ENCODE measurements around the gene CTSC.
A peak's percentile ranks its signal among the peaks of the same experiment; 100 is the strongest.

Gene CTSC

GRCh38 chr11:88337987-88338668, 592 bp upstream of the CTSC start:
- TF ChIP-seq POU2F2 (IDR thresholded peaks at IDR 0.05; ENCODE audit: low read depth, low read length) (0 out of 2 replicates have a peak, but pooled peaks have one; percentile 23), SPI1 (IDR thresholded peaks at IDR 0.05; ENCODE audit: low read depth, low read length) (peak; percentile 66), POLR2A (IDR thresholded peaks at IDR 0.05; ENCODE audit: low read depth, low read length) (0 out of 2 replicates have a peak, but pooled peaks have one; percentile 19), TAF1 (IDR thresholded peaks at IDR 0.05; ENCODE audit: low read depth, low read length) (no peak)
- DNase-seq (ENCODE audit: insufficient read length, low spot score) (no peak), FAIRE-seq (no peak)

GRCh38 chr11:88335284-88335683, 2.3 kb downstream of the CTSC start:
- TF ChIP-seq PAX5 (IDR thresholded peaks at IDR 0.05; ENCODE audit: insufficient read depth, low read length, severe bottlenecking) (no peak), POU2F2 (IDR thresholded peaks at IDR 0.05; ENCODE audit: low read depth, low read length) (no peak), SPI1 (IDR thresholded peaks at IDR 0.05; ENCODE audit: low read depth, low read length) (no peak), TAF1 (IDR thresholded peaks at IDR 0.05; ENCODE audit: low read depth, low read length) (no peak), POLR2A (IDR thresholded peaks at IDR 0.05; ENCODE audit: low read depth, low read length) (no peak; the same call in 1 of the 2 replicates), POLR2AphosphoS5 (IDR thresholded peaks at IDR 0.05; ENCODE audit: low read depth, low read length) (no peak)
- FAIRE-seq (peak; percentile 74), DNase-seq (ENCODE audit: insufficient read length, low spot score) (no peak)

DNA sequence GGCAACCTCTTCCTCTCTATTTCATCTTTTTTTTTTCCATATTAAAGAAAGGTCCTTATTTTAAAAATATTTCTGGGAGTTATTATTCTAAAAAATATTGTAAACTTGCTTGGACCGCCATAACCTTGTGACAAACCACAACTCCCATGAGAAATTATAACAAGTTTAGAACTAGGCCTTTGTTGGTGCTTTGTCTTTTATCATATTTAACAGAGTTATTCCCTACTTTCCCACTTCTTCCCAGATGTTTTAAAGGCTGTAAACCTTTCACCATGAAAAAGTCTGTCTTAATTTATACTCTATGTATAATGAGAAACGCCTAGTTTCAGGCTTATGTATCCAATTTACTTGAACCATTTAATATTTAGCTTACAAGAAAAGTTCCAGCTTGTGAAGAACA, 3.7 kb downstream of the CTSC start:
- no peak for DNase-seq (ENCODE audit: insufficient read length, low spot score)
- TF ChIP-seq PAX5 (IDR thresholded peaks at IDR 0.05; ENCODE audit: insufficient read depth, low read length, severe bottlenecking) = no peak
- no peak for TF ChIP-seq SPI1 (IDR thresholded peaks at IDR 0.05; ENCODE audit: low read depth, low read length)
- no peak for TF ChIP-seq POU2F2 (IDR thresholded peaks at IDR 0.05; ENCODE audit: low read depth, low read length)
- no peak for TF ChIP-seq TAF1 (IDR thresholded peaks at IDR 0.05; ENCODE audit: low read depth, low read length)
- no peak for TF ChIP-seq POLR2AphosphoS5 (IDR thresholded peaks at IDR 0.05; ENCODE audit: low read depth, low read length)
- TF ChIP-seq POLR2A (IDR thresholded peaks at IDR 0.05; ENCODE audit: low read depth, low read length) = no peak
- FAIRE-seq = no peak

GRCh38 chr11:88332851-88333250, 4.7 kb downstream of the CTSC start:
- no peak for FAIRE-seq
- no peak for TF ChIP-seq SPI1 (IDR thresholded peaks at IDR 0.05; ENCODE audit: low read depth, low read length)
- TF ChIP-seq POU2F2 (IDR thresholded peaks at IDR 0.05; ENCODE audit: low read depth, low read length) = no peak
- TF ChIP-seq TAF1 (IDR thresholded peaks at IDR 0.05; ENCODE audit: low read depth, low read length) = no peak
- TF ChIP-seq PAX5 (IDR thresholded peaks at IDR 0.05; ENCODE audit: insufficient read depth, low read length, severe bottlenecking) = no peak
- no peak for TF ChIP-seq POLR2AphosphoS5 (IDR thresholded peaks at IDR 0.05; ENCODE audit: low read depth, low read length)
- no peak for TF ChIP-seq POLR2A (IDR thresholded peaks at IDR 0.05; ENCODE audit: low read depth, low read length)

DNA sequence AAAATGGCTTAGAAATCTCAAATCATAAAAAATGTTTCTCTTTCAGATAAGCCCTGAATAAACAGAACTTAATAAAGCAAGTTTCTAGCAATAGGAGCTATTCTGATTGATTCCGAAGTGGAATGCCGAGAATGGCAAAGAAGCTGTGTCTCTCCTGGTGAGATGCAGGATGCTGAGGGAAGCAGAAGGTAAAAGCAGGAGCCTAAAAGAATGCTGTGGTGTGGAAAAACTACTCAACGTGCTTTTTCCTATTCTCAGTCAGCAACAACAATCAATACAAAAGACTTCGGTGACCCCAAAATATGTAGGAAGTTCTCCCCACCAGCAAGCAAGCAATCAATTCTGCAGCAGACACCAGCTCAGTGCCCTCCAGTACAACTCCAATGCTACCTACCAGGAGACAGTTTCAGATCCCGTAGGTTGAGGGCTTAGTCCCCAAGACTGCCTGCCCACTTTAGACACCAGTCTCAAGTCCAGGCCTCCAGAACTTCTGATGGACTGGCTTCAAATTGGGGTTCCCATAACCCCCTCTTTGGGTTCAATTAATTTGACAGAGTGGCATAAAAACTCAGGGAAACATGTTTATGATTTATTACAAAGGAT, 6.6 kb downstream of the CTSC start:
- no peak for TF ChIP-seq SPI1 (IDR thresholded peaks at IDR 0.05; ENCODE audit: low read depth, low read length)
- peak; percentile 62 for TF ChIP-seq POLR2A (IDR thresholded peaks at IDR 0.05; ENCODE audit: low read depth, low read length)
- no peak for TF ChIP-seq PAX5 (IDR thresholded peaks at IDR 0.05; ENCODE audit: insufficient read depth, low read length, severe bottlenecking)
- TF ChIP-seq POLR2AphosphoS5 (IDR thresholded peaks at IDR 0.05; ENCODE audit: low read depth, low read length) = peak; percentile 61
- TF ChIP-seq TAF1 (IDR thresholded peaks at IDR 0.05; ENCODE audit: low read depth, low read length) = no peak
- FAIRE-seq = no peak

More at GRCh38 chr11:88332851-88333250, 4.7 kb downstream of the CTSC start:
- no peak for DNase-seq (ENCODE audit: insufficient read length, low spot score)

DNA sequence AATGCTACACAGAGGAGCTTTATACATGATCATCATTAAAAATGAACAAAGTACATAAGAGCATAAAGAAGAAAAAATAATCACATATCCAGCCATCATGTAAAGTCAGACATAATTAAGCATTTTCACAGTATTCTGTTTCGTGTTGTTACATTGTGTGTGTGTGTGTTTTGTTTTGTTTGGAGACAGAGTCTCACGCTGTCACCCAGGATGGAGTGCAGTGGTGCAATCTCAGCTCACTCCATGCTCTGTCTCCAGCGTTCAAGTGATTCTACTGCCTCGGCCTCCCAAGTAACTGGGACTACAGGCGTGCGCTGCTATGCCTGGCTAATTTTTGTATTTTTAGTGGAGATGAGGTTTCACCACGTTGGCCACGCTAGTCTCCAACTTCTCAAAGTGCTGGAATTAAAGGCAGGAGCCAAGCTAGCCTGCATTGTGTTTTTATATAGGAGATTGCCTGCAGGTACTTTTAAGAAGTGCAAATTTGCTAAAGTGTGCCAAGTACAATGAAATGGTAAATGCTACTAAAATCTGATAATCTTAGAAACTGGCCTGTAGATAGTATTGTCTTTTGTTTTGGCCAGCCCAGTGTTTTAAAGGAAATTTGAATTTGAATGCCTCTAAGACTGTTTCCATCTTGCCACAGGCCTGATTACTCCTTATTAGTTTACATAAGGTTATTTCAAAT, 7.8 kb downstream of the CTSC start:
- no peak for DNase-seq (ENCODE audit: insufficient read length, low spot score)
- no peak for FAIRE-seq
- TF ChIP-seq POU2F2 (IDR thresholded peaks at IDR 0.05; ENCODE audit: low read depth, low read length) = no peak
- TF ChIP-seq POLR2AphosphoS5 (IDR thresholded peaks at IDR 0.05; ENCODE audit: low read depth, low read length) = peak; percentile 61; the same call in 1 of the 2 replicates
- TF ChIP-seq POLR2A (IDR thresholded peaks at IDR 0.05; ENCODE audit: low read depth, low read length) = peak; percentile 77
- TF ChIP-seq SPI1 (IDR thresholded peaks at IDR 0.05; ENCODE audit: low read depth, low read length) = no peak
- no peak for TF ChIP-seq PAX5 (IDR thresholded peaks at IDR 0.05; ENCODE audit: insufficient read depth, low read length, severe bottlenecking)
- TF ChIP-seq TAF1 (IDR thresholded peaks at IDR 0.05; ENCODE audit: low read depth, low read length) = no peak

More for the DNA sequence above, 6.6 kb downstream of the CTSC start:
- no peak for DNase-seq (ENCODE audit: insufficient read length, low spot score)

GRCh38 chr11:88327462-88328143, 9.9 kb downstream of the CTSC start:
- peak; percentile 90 for FAIRE-seq
- TF ChIP-seq POLR2A (IDR thresholded peaks at IDR 0.05; ENCODE audit: low read depth, low read length) = no peak
- no peak for TF ChIP-seq TAF1 (IDR thresholded peaks at IDR 0.05; ENCODE audit: low read depth, low read length)
- TF ChIP-seq POU2F2 (IDR thresholded peaks at IDR 0.05; ENCODE audit: low read depth, low read length) = no peak
- TF ChIP-seq PAX5 (IDR thresholded peaks at IDR 0.05; ENCODE audit: insufficient read depth, low read length, severe bottlenecking) = no peak
- TF ChIP-seq POLR2AphosphoS5 (IDR thresholded peaks at IDR 0.05; ENCODE audit: low read depth, low read length) = no peak
- TF ChIP-seq SPI1 (IDR thresholded peaks at IDR 0.05; ENCODE audit: low read depth, low read length) = no peak
- no peak for DNase-seq (ENCODE audit: insufficient read length, low spot score)

GRCh38 chr11:88327061-88327460, 10.5 kb downstream of the CTSC start:
- FAIRE-seq (peak; percentile 40), DNase-seq (ENCODE audit: insufficient read length, low spot score) (no peak)
- TF ChIP-seq POLR2AphosphoS5 (IDR thresholded peaks at IDR 0.05; ENCODE audit: low read depth, low read length) = no peak
- TF ChIP-seq SPI1 (IDR thresholded peaks at IDR 0.05; ENCODE audit: low read depth, low read length) = peak; percentile 90

DNA sequence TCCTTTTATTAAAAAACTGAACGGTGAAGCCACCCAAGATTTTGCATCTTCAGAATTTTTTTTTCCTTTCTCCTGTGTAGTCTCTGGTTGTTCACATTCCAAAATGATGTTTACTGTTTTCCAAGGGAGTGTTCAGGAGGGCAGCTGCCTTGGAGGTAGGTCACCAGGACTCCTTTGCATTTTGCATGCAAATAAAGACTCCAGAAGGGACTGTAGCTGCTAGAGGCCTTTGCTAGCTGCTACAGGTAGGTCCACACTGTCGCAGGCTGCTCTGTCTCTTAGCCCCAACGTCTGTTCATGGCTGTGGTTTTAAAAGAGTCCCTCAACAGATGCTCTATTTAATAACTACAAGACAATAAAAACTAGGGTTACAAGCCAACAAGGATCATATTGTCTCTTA, 11.4 kb downstream of the CTSC start:
- DNase-seq (ENCODE audit: insufficient read length, low spot score) (no peak), FAIRE-seq (no peak)
- TF ChIP-seq PAX5 (IDR thresholded peaks at IDR 0.05; ENCODE audit: insufficient read depth, low read length, severe bottlenecking) = no peak
- no peak for TF ChIP-seq SPI1 (IDR thresholded peaks at IDR 0.05; ENCODE audit: low read depth, low read length)
- TF ChIP-seq TAF1 (IDR thresholded peaks at IDR 0.05; ENCODE audit: low read depth, low read length) = no peak
